Measurements from ENCODE around the gene ITPR3. TPM values are rescaled to one million over a fixed set of nuclear protein-coding genes. Genes with fewer than 3 reads are reported as not detected.

The ITPR3 gene
- total RNA-seq, 1 donor from 2014 or later: 6.4 TPM

- no peak overlapping the region for H3K27ac Mint-ChIP-seq
- DNase-seq (ENCODE audit: low spot score in 2 of 2, unreplicated experiment in 2 of 2): no peak
- no peak overlapping the region for H3K4me3 Mint-ChIP-seq
- no peaks in the 10 kb centered on the region for H3K9me3 Mint-ChIP-seq
- no peaks in the 10 kb centered on the region for H3K36me3 Mint-ChIP-seq
- H3K27me3 Mint-ChIP-seq (ENCODE audit: low read depth): peaks cover 48% of the 10 kb centered on the region
- H3K4me1 Mint-ChIP-seq: peaks cover 21% of the 10 kb centered on the region
- no peak for TF ChIP-seq CTCF (IDR thresholded peaks at IDR 0.05; ENCODE audit: unreplicated experiment)
Observed at GRCh38 chr6:33636655-33637054, 15.5 kb downstream of the ITPR3 start.

- H3K4me3 Mint-ChIP-seq: no peak overlapping the region
- H3K9me3 Mint-ChIP-seq: no peaks in the 10 kb centered on the region
- no peak overlapping the region for H3K27ac Mint-ChIP-seq
- H3K36me3 Mint-ChIP-seq: no peaks in the 10 kb centered on the region
- TF ChIP-seq CTCF (IDR thresholded peaks at IDR 0.05; ENCODE audit: unreplicated experiment): no peak
- H3K4me1 Mint-ChIP-seq: peaks cover 19% of the 10 kb centered on the region
- DNase-seq (ENCODE audit: low spot score in 2 of 2, unreplicated experiment in 2 of 2): no peak
- peaks cover 36% of the 10 kb centered on the region for H3K27me3 Mint-ChIP-seq (ENCODE audit: low read depth)
Observed at GRCh38 chr6:33638556-33638955, 17.4 kb downstream of the ITPR3 start.

DNA sequence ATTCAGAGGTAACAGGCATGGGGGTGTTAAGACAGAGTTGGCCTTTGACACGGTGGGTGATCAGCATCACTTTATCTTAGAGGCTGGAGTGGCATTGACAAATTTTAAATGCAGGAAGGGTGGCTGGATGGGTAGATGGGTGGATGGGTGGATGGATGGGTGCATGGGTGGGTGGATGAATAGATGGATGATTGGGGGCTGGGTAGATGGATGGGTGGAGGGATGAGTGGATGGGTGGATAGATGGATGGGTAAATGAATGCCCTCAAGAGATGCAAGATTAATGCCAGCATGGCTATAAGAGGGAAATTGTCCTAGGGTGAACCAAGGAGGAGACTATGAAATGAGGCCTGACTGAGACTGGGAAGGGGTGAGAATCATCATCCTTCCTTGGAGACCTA, 18.4 kb downstream of the ITPR3 start:
- Mint-ChIP-seq H3K4me1 (peaks cover 11% of the 10 kb centered on the region), H3K27ac (no peak overlapping the region), H3K4me3 (no peak overlapping the region), H3K9me3 (no peaks in the 10 kb centered on the region), H3K36me3 (no peaks in the 10 kb centered on the region), H3K27me3 (ENCODE audit: low read depth) (peaks cover 28% of the 10 kb centered on the region)
- no peak for TF ChIP-seq CTCF (IDR thresholded peaks at IDR 0.05; ENCODE audit: unreplicated experiment)
- DNase-seq (ENCODE audit: low spot score in 2 of 2, unreplicated experiment in 2 of 2): no peak

- Mint-ChIP-seq H3K4me3 (no peak overlapping the region), H3K4me1 (peaks cover 3% of the 10 kb centered on the region), H3K36me3 (no peaks in the 10 kb centered on the region), H3K9me3 (no peaks in the 10 kb centered on the region), H3K27me3 (ENCODE audit: low read depth) (peaks cover 20% of the 10 kb centered on the region), H3K27ac (no peak overlapping the region)
- no peak for TF ChIP-seq CTCF (IDR thresholded peaks at IDR 0.05; ENCODE audit: unreplicated experiment)
- no peak for DNase-seq (ENCODE audit: low spot score in 2 of 2, unreplicated experiment in 2 of 2)
Observed at GRCh38 chr6:33640361-33640760, 19.2 kb downstream of the ITPR3 start.

GRCh38 chr6:33641144-33641543, 20.0 kb downstream of the ITPR3 start:
- no peak for DNase-seq (ENCODE audit: low spot score in 2 of 2, unreplicated experiment in 2 of 2)
- no peak overlapping the region for H3K4me3 Mint-ChIP-seq
- H3K27ac Mint-ChIP-seq: no peak overlapping the region
- TF ChIP-seq CTCF (IDR thresholded peaks at IDR 0.05; ENCODE audit: unreplicated experiment): no peak
- H3K36me3 Mint-ChIP-seq: no peaks in the 10 kb centered on the region
- peaks cover 16% of the 10 kb centered on the region for H3K27me3 Mint-ChIP-seq (ENCODE audit: low read depth)
- no peaks in the 10 kb centered on the region for H3K9me3 Mint-ChIP-seq
- H3K4me1 Mint-ChIP-seq: peaks cover 2% of the 10 kb centered on the region

GRCh38 chr6:33641602-33642001, 20.5 kb downstream of the ITPR3 start:
- Mint-ChIP-seq H3K4me3 (no peak overlapping the region), H3K9me3 (no peaks in the 10 kb centered on the region), H3K36me3 (no peaks in the 10 kb centered on the region), H3K27me3 (ENCODE audit: low read depth) (peaks cover 12% of the 10 kb centered on the region), H3K27ac (no peak overlapping the region), H3K4me1 (peaks cover 2% of the 10 kb centered on the region)
- no peak for TF ChIP-seq CTCF (IDR thresholded peaks at IDR 0.05; ENCODE audit: unreplicated experiment)
- no peak for DNase-seq (ENCODE audit: low spot score in 2 of 2, unreplicated experiment in 2 of 2)
